HG03432 (cell line): Measurements from ENCODE around the gene MB21D2.
"Not testable (repeated sequence)": the region's sequence is repeated elsewhere in the genome, so short reads cannot be mapped to it uniquely, and the experiment has no call there.

ENCODE experiments used
- ATAC-seq: cut with Tn5 transposase; IDR thresholded peaks from one replicate; pipeline ENCODE4 v1.9.1; 2021; ENCODE audit warnings: mild to moderate bottlenecking, moderate library complexity; ENCODE audit not compliant: unreplicated experiment

The MB21D2 gene

GRCh38 chr3:192817053-192817452 lies 100.6 kb downstream of the MB21D2 start:
- ATAC-seq: peak; percentile 66

- ATAC-seq: no peak
Observed at GRCh38 chr3:192816351-192816750, 101.3 kb downstream of the MB21D2 start.

GRCh38 chr3:192812743-192813383 lies 104.8 kb downstream of the MB21D2 start:
- ATAC-seq: no peak

GRCh38 chr3:192805711-192806110 lies 111.9 kb downstream of the MB21D2 start:
- no peak for ATAC-seq

- ATAC-seq: no peak
Observed at GRCh38 chr3:192804502-192804901, 113.2 kb downstream of the MB21D2 start.

- ATAC-seq: peak; percentile 57
Observed at GRCh38 chr3:192802957-192803899, 114.4 kb downstream of the MB21D2 start.

GRCh38 chr3:192801985-192802384 lies 115.7 kb downstream of the MB21D2 start:
- no peak for ATAC-seq

- ATAC-seq: no peak
Observed at GRCh38 chr3:192799721-192800120, 117.9 kb downstream of the MB21D2 start.

GRCh38 chr3:192795021-192795420 lies 122.6 kb downstream of the MB21D2 start:
- ATAC-seq: no peak

- ATAC-seq: no peak
Observed at GRCh38 chr3:192794216-192794615, 123.4 kb downstream of the MB21D2 start.

GRCh38 chr3:192788816-192789515 lies 128.7 kb downstream of the MB21D2 start:
- not testable (repeated sequence) for ATAC-seq

GRCh38 chr3:192778508-192778907 lies 139.1 kb downstream of the MB21D2 start:
- no peak for ATAC-seq

GRCh38 chr3:192774341-192774740 lies 143.3 kb downstream of the MB21D2 start:
- ATAC-seq: not testable (repeated sequence)

GRCh38 chr3:192772240-192772894 lies 145.3 kb downstream of the MB21D2 start:
- ATAC-seq: peak; percentile 46

GRCh38 chr3:192758654-192759053 lies 159.0 kb downstream of the MB21D2 start:
- no peak for ATAC-seq

- no peak for ATAC-seq
Observed at GRCh38 chr3:192751148-192751547, 166.5 kb downstream of the MB21D2 start.

- ATAC-seq: no peak
Observed at GRCh38 chr3:192750201-192750600, 167.5 kb downstream of the MB21D2 start.

GRCh38 chr3:192747746-192748145 lies 169.9 kb downstream of the MB21D2 start:
- ATAC-seq: no peak

GRCh38 chr3:192747145-192747544 lies 170.5 kb downstream of the MB21D2 start:
- ATAC-seq: no peak
